WI38 (cell line): ENCODE measurements around the gene CD70.
"Not testable (repeated sequence)": the region's sequence is repeated elsewhere in the genome, so short reads cannot be mapped to it uniquely, and the experiment has no call there.

ENCODE experiments used
- H3K4me3 ChIP-seq: 2 replicates; pipeline ENCODE4 v1.5.1; 2011; ENCODE audit warnings: low read depth, mild to moderate bottlenecking, control low read depth, low read length
- CTCF ChIP-seq: IDR thresholded peaks from 2 replicates; pipeline ENCODE4 v1.5.1; 2012; ENCODE audit warnings: low read depth, mild to moderate bottlenecking, control low read depth, low read length

The CD70 gene

GRCh38 chr19:6556480-6557195 is 34.3 kb downstream of the CD70 start:
- H3K4me3 ChIP-seq: no peak overlapping the region
- TF ChIP-seq CTCF: no peak

GRCh38 chr19:6556043-6556449 is 34.9 kb downstream of the CD70 start:
- H3K4me3 ChIP-seq: no peak overlapping the region
- no peak for TF ChIP-seq CTCF

GRCh38 chr19:6551607-6552450 is 39.1 kb downstream of the CD70 start:
- no peak overlapping the region for H3K4me3 ChIP-seq
- TF ChIP-seq CTCF: no peak

GRCh38 chr19:6551091-6551490 is 39.9 kb downstream of the CD70 start:
- H3K4me3 ChIP-seq: no peak overlapping the region
- no peak for TF ChIP-seq CTCF

- H3K4me3 ChIP-seq: not testable (repeated sequence)
Observed at GRCh38 chr19:6550679-6551078, 40.3 kb downstream of the CD70 start.

GRCh38 chr19:6543866-6544347 is 47.0 kb downstream of the CD70 start:
- no peak overlapping the region for H3K4me3 ChIP-seq
- no peak for TF ChIP-seq CTCF

- TF ChIP-seq CTCF: no peak
- H3K4me3 ChIP-seq: no peak overlapping the region
Observed at GRCh38 chr19:6540918-6541689, 49.8 kb downstream of the CD70 start.
